Osteocyte (in vitro differentiated cells): ENCODE measurements around the gene KCNK13. TPM values are rescaled to one million over a fixed set of nuclear protein-coding genes. Genes with fewer than 3 reads are reported as not detected.

Experiments used
- DNase-seq: peaks from one replicate; pipeline ENCODE4 v3.0.0; 2021; ENCODE audit warnings: mixed read lengths; ENCODE audit not compliant: unreplicated experiment; ENCODE audit errors: extremely low spot score
- H3K27ac Mint-ChIP-seq: one replicate; pipeline ENCODE4 v1.8.0; 2021; ENCODE audit warnings: mild to moderate bottlenecking, mixed read lengths; ENCODE audit not compliant: unreplicated experiment
- H3K27me3 Mint-ChIP-seq: one replicate; pipeline ENCODE4 v1.8.0; 2021; ENCODE audit warnings: mixed read lengths; ENCODE audit not compliant: unreplicated experiment
- H3K36me3 Mint-ChIP-seq: one replicate; pipeline ENCODE4 v1.8.0; 2021; ENCODE audit warnings: mixed read lengths; ENCODE audit not compliant: unreplicated experiment
- H3K4me1 Mint-ChIP-seq: one replicate; pipeline ENCODE4 v1.8.0; 2021; ENCODE audit warnings: mixed read lengths; ENCODE audit not compliant: unreplicated experiment
- H3K4me3 Mint-ChIP-seq: one replicate; pipeline ENCODE4 v1.8.0; 2021; ENCODE audit warnings: mild to moderate bottlenecking, moderate library complexity, mixed read lengths; ENCODE audit not compliant: unreplicated experiment
- H3K9me3 Mint-ChIP-seq: one replicate; pipeline ENCODE4 v1.8.0; 2021; ENCODE audit warnings: mixed read lengths; ENCODE audit not compliant: unreplicated experiment
- total RNA-seq: library from RNA; stranded (reverse); gene quantifications from 2 replicates; pipeline ENCODE4 v1.2.1, GENCODE V29; 2021
- TF ChIP-seq, protein P1 (sequence below): fragments of 200-600 bp; sonication (generic); IDR thresholded peaks from 2 replicates; pipeline ENCODE4 v1.5.0; 2021; ENCODE audit warnings: antibody characterized with exemption, mild to moderate bottlenecking, moderate library complexity

KCNK13 gene
- total RNA-seq, 1 donor from 2014 or later = not detected

DNA sequence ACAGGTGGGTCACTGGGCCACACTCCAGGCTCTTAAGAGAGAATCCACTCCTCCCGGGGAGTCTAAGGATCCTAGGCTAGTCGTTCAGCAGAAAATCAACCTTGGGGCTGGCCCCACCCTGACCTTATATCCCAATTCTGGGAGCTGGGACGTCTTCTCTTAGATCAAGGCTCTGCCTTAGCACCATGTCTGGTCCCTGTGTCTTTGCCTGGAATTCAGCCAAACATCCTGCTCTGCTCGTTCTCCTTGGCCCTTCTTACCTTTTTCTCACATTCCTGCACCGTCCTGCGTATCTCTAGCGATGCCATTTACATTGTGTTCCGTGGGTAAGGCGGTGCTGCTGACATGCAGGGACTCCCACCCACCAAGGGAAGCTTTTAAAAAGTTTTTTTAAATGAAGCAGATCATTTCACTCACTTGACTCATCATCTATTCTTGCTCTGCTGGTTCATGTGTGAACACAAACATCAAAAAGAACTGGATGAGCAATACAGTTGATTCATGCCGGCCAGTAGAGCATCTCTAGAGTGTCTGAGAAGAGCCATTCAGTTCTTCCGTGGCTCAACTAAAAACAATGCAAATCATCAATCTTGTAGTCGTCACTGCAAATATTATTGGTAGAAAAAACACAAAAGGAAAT is 50.2 kb downstream of the KCNK13 start:
- DNase-seq = no peak
- Mint-ChIP-seq H3K4me1 (no peaks in the 10 kb centered on the region), H3K27ac (no peak overlapping the region), H3K4me3 (no peak overlapping the region), H3K36me3 (no peaks in the 10 kb centered on the region), H3K9me3 (no peaks in the 10 kb centered on the region), H3K27me3 (peaks cover 10% of the 10 kb centered on the region)
- TF ChIP-seq, protein P1, sequence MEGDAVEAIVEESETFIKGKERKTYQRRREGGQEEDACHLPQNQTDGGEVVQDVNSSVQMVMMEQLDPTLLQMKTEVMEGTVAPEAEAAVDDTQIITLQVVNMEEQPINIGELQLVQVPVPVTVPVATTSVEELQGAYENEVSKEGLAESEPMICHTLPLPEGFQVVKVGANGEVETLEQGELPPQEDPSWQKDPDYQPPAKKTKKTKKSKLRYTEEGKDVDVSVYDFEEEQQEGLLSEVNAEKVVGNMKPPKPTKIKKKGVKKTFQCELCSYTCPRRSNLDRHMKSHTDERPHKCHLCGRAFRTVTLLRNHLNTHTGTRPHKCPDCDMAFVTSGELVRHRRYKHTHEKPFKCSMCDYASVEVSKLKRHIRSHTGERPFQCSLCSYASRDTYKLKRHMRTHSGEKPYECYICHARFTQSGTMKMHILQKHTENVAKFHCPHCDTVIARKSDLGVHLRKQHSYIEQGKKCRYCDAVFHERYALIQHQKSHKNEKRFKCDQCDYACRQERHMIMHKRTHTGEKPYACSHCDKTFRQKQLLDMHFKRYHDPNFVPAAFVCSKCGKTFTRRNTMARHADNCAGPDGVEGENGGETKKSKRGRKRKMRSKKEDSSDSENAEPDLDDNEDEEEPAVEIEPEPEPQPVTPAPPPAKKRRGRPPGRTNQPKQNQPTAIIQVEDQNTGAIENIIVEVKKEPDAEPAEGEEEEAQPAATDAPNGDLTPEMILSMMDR = no peak

DNA sequence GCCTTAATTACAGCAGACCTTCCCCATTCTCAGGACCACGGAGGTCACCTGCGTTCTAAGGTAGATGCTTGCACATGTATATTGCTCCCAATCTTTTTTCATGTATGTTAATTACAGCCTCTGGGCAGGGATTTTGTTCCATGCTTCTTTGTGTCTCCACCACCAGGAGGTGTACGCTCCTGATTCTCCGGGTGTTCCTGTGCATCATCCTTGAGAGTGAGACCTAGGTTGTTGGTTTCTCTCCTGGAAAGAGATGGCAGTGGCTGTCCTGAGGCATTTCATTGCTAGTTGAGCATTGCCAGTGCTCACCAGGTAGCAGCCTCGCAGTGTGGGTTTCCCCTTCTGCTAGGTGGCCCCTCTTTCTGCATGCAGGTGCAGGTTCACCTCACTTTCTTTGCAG is 52.8 kb downstream of the KCNK13 start:
- TF ChIP-seq, protein P1 = no peak
- no peaks in the 10 kb centered on the region for H3K9me3 Mint-ChIP-seq
- no peaks in the 10 kb centered on the region for H3K36me3 Mint-ChIP-seq
- H3K27ac Mint-ChIP-seq = no peak overlapping the region
- H3K27me3 Mint-ChIP-seq = peaks cover 25% of the 10 kb centered on the region
- no peaks in the 10 kb centered on the region for H3K4me1 Mint-ChIP-seq
- no peak for DNase-seq
- no peak overlapping the region for H3K4me3 Mint-ChIP-seq

DNA sequence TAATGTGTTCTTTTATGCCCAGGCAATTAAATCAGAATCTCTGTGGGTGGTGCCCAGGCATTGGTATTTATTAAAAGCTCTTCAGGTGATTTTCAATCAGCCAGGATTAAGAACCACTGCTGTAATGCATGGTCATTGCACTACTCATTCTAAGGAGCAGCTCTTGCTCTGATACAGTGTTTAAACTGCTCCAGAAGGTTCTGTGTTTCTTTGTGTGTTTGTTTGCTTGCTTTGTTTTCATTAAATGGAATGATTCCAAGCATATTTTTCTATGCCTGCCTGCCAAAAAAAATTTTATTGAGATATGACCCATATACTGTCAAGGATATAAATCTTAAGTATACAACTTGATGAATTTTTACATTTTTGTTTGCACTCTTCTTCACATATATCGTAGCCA is 54.0 kb downstream of the KCNK13 start:
- Mint-ChIP-seq H3K4me1 (no peaks in the 10 kb centered on the region), H3K9me3 (no peaks in the 10 kb centered on the region), H3K36me3 (no peaks in the 10 kb centered on the region), H3K27ac (no peak overlapping the region), H3K4me3 (no peak overlapping the region), H3K27me3 (peaks cover 25% of the 10 kb centered on the region)
- TF ChIP-seq, protein P1 = no peak
- no peak for DNase-seq

DNA sequence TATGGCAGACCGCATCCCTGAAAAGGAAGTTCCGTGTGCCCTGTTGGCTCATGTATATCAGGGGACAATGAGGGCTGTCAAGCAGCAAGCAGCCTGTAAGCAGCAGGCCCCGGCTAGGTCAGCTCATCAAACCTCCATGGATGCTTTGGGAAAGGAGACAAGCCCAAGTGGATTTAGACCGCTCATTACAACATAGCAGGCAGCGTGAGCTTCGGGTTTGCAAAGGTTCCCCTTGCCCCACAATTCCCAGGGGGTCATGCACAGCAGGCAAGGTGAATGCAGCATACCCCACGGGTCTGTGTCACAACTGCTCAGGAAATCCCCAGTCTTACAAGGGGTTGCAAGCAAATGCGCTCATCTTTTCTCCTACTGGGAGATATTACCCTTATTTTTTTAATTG is 54.6 kb downstream of the KCNK13 start:
- TF ChIP-seq, protein P1 = no peak
- Mint-ChIP-seq H3K4me3 (no peak overlapping the region), H3K36me3 (no peaks in the 10 kb centered on the region), H3K4me1 (no peaks in the 10 kb centered on the region), H3K27me3 (peaks cover 25% of the 10 kb centered on the region), H3K27ac (no peak overlapping the region), H3K9me3 (no peaks in the 10 kb centered on the region)
- no peak for DNase-seq

DNA sequence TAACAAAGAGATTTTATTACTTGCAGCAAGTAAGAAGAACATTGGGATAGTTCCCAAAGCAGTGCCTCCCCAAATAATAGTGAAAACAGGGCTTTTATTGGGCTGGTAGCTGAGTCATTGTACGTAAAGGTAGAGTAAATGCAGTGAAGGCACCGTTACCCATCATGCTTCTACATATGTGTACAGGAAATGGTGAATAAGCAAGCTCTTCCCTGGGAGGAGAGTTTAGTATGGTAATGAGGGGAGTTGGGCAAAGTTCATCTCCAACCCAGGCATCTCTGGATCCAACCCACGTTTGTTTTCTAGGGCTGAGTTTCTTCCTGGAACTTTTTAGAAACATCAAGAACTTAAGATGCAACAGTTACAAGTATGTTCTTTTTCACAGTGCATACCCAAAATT is 56.2 kb downstream of the KCNK13 start:
- H3K4me3 Mint-ChIP-seq = no peak overlapping the region
- DNase-seq = no peak
- peaks cover 21% of the 10 kb centered on the region for H3K27me3 Mint-ChIP-seq
- H3K36me3 Mint-ChIP-seq = no peaks in the 10 kb centered on the region
- no peaks in the 10 kb centered on the region for H3K9me3 Mint-ChIP-seq
- no peaks in the 10 kb centered on the region for H3K4me1 Mint-ChIP-seq
- H3K27ac Mint-ChIP-seq = no peak overlapping the region
- TF ChIP-seq, protein P1 = no peak
